Measurements from ENCODE around the gene FEZ2. TPM values are rescaled to one million over a fixed set of nuclear protein-coding genes. Genes with fewer than 3 reads are reported as not detected.

Gene FEZ2
- total RNA-seq, 1 experiment from 2014 or later = 14.8 TPM

DNA sequence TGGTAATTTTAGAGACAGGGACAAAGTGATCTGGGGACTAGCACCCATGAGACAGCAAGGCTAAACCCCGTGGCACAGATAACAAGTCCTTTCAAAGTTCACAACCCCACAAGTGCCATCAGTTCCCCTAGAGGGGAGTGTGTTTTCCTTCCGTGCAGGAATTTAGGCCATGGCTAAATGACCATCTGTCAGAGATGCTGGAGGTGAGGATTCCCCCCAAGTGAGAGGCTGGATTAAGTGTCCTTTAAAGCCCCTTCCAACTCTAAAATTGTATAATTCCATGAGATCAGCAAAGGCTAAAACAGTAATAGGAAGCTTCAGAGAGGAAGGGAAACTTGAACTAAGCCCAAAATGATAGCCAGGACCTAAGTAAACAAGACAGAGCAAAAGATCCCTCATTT is 8.7 kb downstream of the FEZ2 start:
- ChIA-PET POLR2A (no interaction called here), RAD21 (ENCODE audit: low non-redundant PET in 1 of 2, low total read pairs in 2 of 2, uncharacterized antibody in 2 of 2, unreplicated experiment in 2 of 2) (no interaction called here), CTCF (no interaction called here)
- H3K4me1 ChIP-seq (ENCODE audit: control insufficient read depth in 1 of 2, insufficient read depth in 2 of 2, low read length in 2 of 2) = no peaks in the 10 kb centered on the region
- H3K27ac ChIP-seq (ENCODE audit: low read depth, low read length) = no peak overlapping the region
- H3K79me2 ChIP-seq (ENCODE audit: insufficient read depth, low read length) = peaks cover 56% of the 10 kb centered on the region
- no peaks in the 10 kb centered on the region for H3K27me3 ChIP-seq (ENCODE audit: insufficient read depth, low read length)
- no peak for TF ChIP-seq REST (IDR thresholded peaks at IDR 0.05; ENCODE audit: low read depth)
- TF ChIP-seq SRF (IDR thresholded peaks at IDR 0.05; ENCODE audit: low read depth) = no peak
- no peak for TF ChIP-seq POLR2AphosphoS5 (IDR thresholded peaks at IDR 0.05; ENCODE audit: low read depth, low read length)
- no peak for TF ChIP-seq RAD21 (IDR thresholded peaks at IDR 0.05; ENCODE audit: low read depth)
- TF ChIP-seq SP1 (IDR thresholded peaks at IDR 0.05; ENCODE audit: low read depth) = no peak
- no peak for TF ChIP-seq ZNF274 (IDR thresholded peaks at IDR 0.05; ENCODE audit: low read depth, low read length)
- no peak for TF ChIP-seq ELF1 (IDR thresholded peaks at IDR 0.05; ENCODE audit: borderline replicate concordance, low read depth)
- H3K36me3 ChIP-seq (ENCODE audit: control insufficient read depth in 1 of 2, insufficient read depth in 2 of 2, low read length in 2 of 2) = peaks cover 0 to 8% of the 10 kb centered on the region in 2 experiments; a peak in 2 of 4 replicates
- DNase-seq (ENCODE audit: low read depth, low spot score) (no peak), ATAC-seq (no peak)
- no peak overlapping the region for H3K4me2 ChIP-seq (ENCODE audit: low read length)
- no peaks in the 10 kb centered on the region for H3K9me2 ChIP-seq (ENCODE audit: insufficient read depth)
- H3K9me3 ChIP-seq (ENCODE audit: control insufficient read depth in 1 of 2, insufficient read depth in 1 of 2, low read depth in 1 of 2, low read length in 2 of 2) = no peaks in the 10 kb centered on the region
- no peak overlapping the region for H3K4me3 ChIP-seq (replicated peaks in 1 of 2; ENCODE audit: low read depth in 1 of 2, low read length in 2 of 2)
- no peak overlapping the region for H2AFZ ChIP-seq (ENCODE audit: low read depth, low read length, poor library complexity, severe bottlenecking)
- BruUV-seq (replicated peaks) = no TSS peak
- H4K20me1 ChIP-seq (ENCODE audit: insufficient read depth) = no peaks in the 10 kb centered on the region; the same call in 1 of the 2 replicates
- intact Hi-C loops (cut with micrococcal nuclease) = no loop called here
- no peak overlapping the region for H3K9ac ChIP-seq (ENCODE audit: low read length)

DNA sequence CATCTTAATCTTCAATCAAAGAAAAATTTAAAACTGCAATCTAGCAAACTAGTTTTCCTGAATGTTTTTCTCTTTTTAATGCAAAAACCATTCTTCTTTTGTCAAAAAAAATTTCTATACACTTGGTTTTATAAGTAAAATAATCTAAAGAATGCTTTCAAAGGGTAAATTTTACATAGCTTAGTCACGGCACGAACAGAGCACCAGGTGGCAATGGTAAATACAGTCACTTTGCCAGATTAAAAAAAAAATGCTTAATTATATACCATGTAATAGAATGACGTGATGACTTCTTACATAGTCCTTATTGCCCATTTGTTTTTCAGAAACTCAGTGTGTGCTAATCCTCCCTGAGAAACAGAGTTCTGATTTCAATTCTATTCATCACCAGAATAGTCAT is 10.4 kb downstream of the FEZ2 start:
- POLR2A ChIA-PET = no interaction called here
- BruUV-seq (replicated peaks) = no TSS peak
- CTCF ChIA-PET = no interaction called here
- no peaks in the 10 kb centered on the region for H3K4me1 ChIP-seq (ENCODE audit: control insufficient read depth in 1 of 2, insufficient read depth in 2 of 2, low read length in 2 of 2)
- no peaks in the 10 kb centered on the region; the same call in 1 of the 2 replicates for H4K20me1 ChIP-seq (ENCODE audit: insufficient read depth)
- no peaks in the 10 kb centered on the region for H3K9me3 ChIP-seq (ENCODE audit: control insufficient read depth in 1 of 2, insufficient read depth in 1 of 2, low read depth in 1 of 2, low read length in 2 of 2)
- H3K36me3 ChIP-seq (ENCODE audit: control insufficient read depth in 1 of 2, insufficient read depth in 2 of 2, low read length in 2 of 2) = peaks cover 6 to 19% of the 10 kb centered on the region in 2 experiments
- intact Hi-C loops (cut with micrococcal nuclease) = no loop called here
- H2AFZ ChIP-seq (ENCODE audit: low read depth, low read length, poor library complexity, severe bottlenecking) = no peak overlapping the region
- TF ChIP-seq EZH2phosphoT487 (IDR thresholded peaks at IDR 0.05; ENCODE audit: borderline replicate concordance) = no peak
- H3K27me3 ChIP-seq (ENCODE audit: insufficient read depth, low read length) = no peaks in the 10 kb centered on the region
- peaks cover 47% of the 10 kb centered on the region for H3K79me2 ChIP-seq (ENCODE audit: insufficient read depth, low read length)
- H3K9me2 ChIP-seq (ENCODE audit: insufficient read depth) = no peaks in the 10 kb centered on the region
- ATAC-seq = no peak
- no peak for DNase-seq (ENCODE audit: low read depth, low spot score)
- no peak overlapping the region for H3K9ac ChIP-seq (ENCODE audit: low read length)
- H3K27ac ChIP-seq (ENCODE audit: low read depth, low read length) = no peak overlapping the region
- RAD21 ChIA-PET (ENCODE audit: low non-redundant PET in 1 of 2, low total read pairs in 2 of 2, uncharacterized antibody in 2 of 2, unreplicated experiment in 2 of 2) = no interaction called here
- H3K4me3 ChIP-seq (replicated peaks in 1 of 2; ENCODE audit: low read depth in 1 of 2, low read length in 2 of 2) = no peak overlapping the region
- H3K4me2 ChIP-seq (ENCODE audit: low read length) = no peak overlapping the region
